ENCODE results near the gene TCERG1L.

Gene TCERG1L

GRCh38 chr10:131093795-131094366 is 217.6 kb downstream of the TCERG1L start:
- DNase-seq, result no peak

- DNase-seq, result no peak
Measured at GRCh38 chr10:131093346-131093745, 218.2 kb downstream of the TCERG1L start.

- DNase-seq, result no peak
Measured at GRCh38 chr10:131092876-131093275, 218.6 kb downstream of the TCERG1L start.

- no peak for DNase-seq
Measured at GRCh38 chr10:131092386-131092785, 219.1 kb downstream of the TCERG1L start.

GRCh38 chr10:131091682-131092081 is 219.8 kb downstream of the TCERG1L start:
- DNase-seq, result no peak

- no peak for DNase-seq
Measured at GRCh38 chr10:131090761-131091661, 220.5 kb downstream of the TCERG1L start.

- no peak for DNase-seq
Measured at GRCh38 chr10:131089861-131090260, 221.7 kb downstream of the TCERG1L start.

- DNase-seq, result no peak
Measured at GRCh38 chr10:131089150-131089549, 222.4 kb downstream of the TCERG1L start.

GRCh38 chr10:131088619-131089018 is 222.9 kb downstream of the TCERG1L start:
- DNase-seq, result no peak

GRCh38 chr10:131087464-131088215 is 223.9 kb downstream of the TCERG1L start:
- DNase-seq, result no peak

- no peak for DNase-seq
Measured at GRCh38 chr10:131086511-131086910, 225.0 kb downstream of the TCERG1L start.

- no peak for DNase-seq
Measured at GRCh38 chr10:131086094-131086493, 225.4 kb downstream of the TCERG1L start.

- no peak for DNase-seq
Measured at GRCh38 chr10:131085091-131085860, 226.2 kb downstream of the TCERG1L start.

GRCh38 chr10:131084791-131085090 is 226.8 kb downstream of the TCERG1L start:
- DNase-seq, result no peak

- no peak for DNase-seq
Measured at GRCh38 chr10:131083915-131084790, 227.4 kb downstream of the TCERG1L start.

GRCh38 chr10:131082991-131083481 is 228.5 kb downstream of the TCERG1L start:
- DNase-seq, result no peak

GRCh38 chr10:131082201-131082850 is 229.2 kb downstream of the TCERG1L start:
- no peak for DNase-seq

GRCh38 chr10:131081786-131082185 is 229.7 kb downstream of the TCERG1L start:
- DNase-seq, result no peak

- no peak for DNase-seq
Measured at GRCh38 chr10:131081376-131081775, 230.1 kb downstream of the TCERG1L start.

GRCh38 chr10:131080571-131080970 is 230.9 kb downstream of the TCERG1L start:
- DNase-seq, result no peak

- no peak for DNase-seq
Measured at GRCh38 chr10:131079314-131079713, 232.2 kb downstream of the TCERG1L start.
